H1 (cell line): ENCODE measurements around the gene TSC22D3. TPM values are rescaled to one million over a fixed set of nuclear protein-coding genes. Genes with fewer than 3 reads are reported as not detected.

Source experiments
- CTCF ChIA-PET: fragments of 300-600 bp; sonication (Branson Sonifier 250); formaldehyde crosslinking; loops from one replicate; lab custom pipeline; 2021; ENCODE audit not compliant: partially characterized antibody; lab: Charles Lee
- POLR2A ChIA-PET: fragments of 300-600 bp; sonication (Branson Sonifier 250); formaldehyde crosslinking; loops from one replicate; lab custom pipeline; 2021; ENCODE audit warnings: inconsistent platforms; ENCODE audit not compliant: partially characterized antibody; lab: Charles Lee
- DNase-seq, 2 experiments: peaks; one replicate each; pipeline versions ENCODE4 v3.0.0 to v3.0.0-alpha.2; 2010 to 2022; ENCODE audit warnings: low spot score in 2 of 2, low read depth in 1 of 2, mixed read lengths in 1 of 2
- FAIRE-seq: peaks from 2 replicates; lab custom pipeline; 2011; peaks lifted over from hg19 to GRCh38; lab: Jason Lieb, UNC
- H2AFZ ChIP-seq: 2 replicates; pipeline ENCODE4 v1.8.1; 2012; ENCODE audit warnings: low read length, inconsistent platforms
- H2AK5ac ChIP-seq: 2 replicates; pipeline ENCODE4 v1.6.1; 2013; ENCODE audit warnings: low read depth, low read length
- H2BK120ac ChIP-seq: replicated peaks from 2 replicates; pipeline ENCODE3; 2013; ENCODE audit warnings: low read depth, low read length, inconsistent platforms
- H2BK12ac ChIP-seq: 2 replicates; pipeline ENCODE4 v1.6.1; 2013; ENCODE audit warnings: low read depth, low read length
- H2BK15ac ChIP-seq: 2 replicates; pipeline ENCODE4 v1.6.1; 2013; ENCODE audit warnings: low read length
- H2BK20ac ChIP-seq: 2 replicates; pipeline ENCODE4 v1.6.1; 2013; ENCODE audit warnings: low read length
- H2BK5ac ChIP-seq: 2 replicates; pipeline ENCODE4 v1.6.1; 2013; ENCODE audit warnings: low read depth, low read length
- H3K14ac ChIP-seq: 2 replicates; pipeline ENCODE4 v1.6.1; 2013; ENCODE audit warnings: inconsistent platforms; ENCODE audit not compliant: insufficient read length
- H3K18ac ChIP-seq: 2 replicates; pipeline ENCODE4 v1.6.1; 2013; ENCODE audit warnings: low read length; ENCODE audit errors: extremely low read depth
- H3K23ac ChIP-seq: 2 replicates; pipeline ENCODE4 v1.6.1; 2013; ENCODE audit warnings: inconsistent platforms; ENCODE audit not compliant: insufficient read length
- H3K23me2 ChIP-seq: 2 replicates; pipeline ENCODE4 v1.6.1; 2013; ENCODE audit warnings: low read depth, low read length
- H3K27ac ChIP-seq: 2 replicates; pipeline ENCODE4 v1.6.1; 2011; ENCODE audit warnings: low read depth, low read length, inconsistent platforms
- H3K27me3 ChIP-seq, 4 experiments: replicated peaks in 1 of 4; 1 replicate in 1 of 4; 2 replicates in 3 of 4; pipeline versions ENCODE4 v1.6.1 to v1.8.1; 2011 to 2013; ENCODE audit warnings: low read length in 3 of 4, mild to moderate bottlenecking in 3 of 4, inconsistent platforms in 2 of 4, mixed read lengths in 2 of 4, moderate library complexity in 1 of 4; ENCODE audit not compliant: control insufficient read depth in 3 of 4, insufficient read depth in 3 of 4; ENCODE audit errors: extremely low read depth in 1 of 4
- H3K36me3 ChIP-seq, 4 experiments: 2 replicates each; pipeline versions ENCODE4 v1.6.1 to v1.8.1; 2011 to 2013; ENCODE audit warnings: mild to moderate bottlenecking in 4 of 4, low read length in 3 of 4, moderate library complexity in 2 of 4, control low read depth in 1 of 4, inconsistent platforms in 1 of 4; ENCODE audit not compliant: insufficient read depth in 4 of 4, control insufficient read depth in 2 of 4
- H3K4ac ChIP-seq: replicated peaks from 2 replicates; pipeline ENCODE3; 2013; ENCODE audit warnings: low read length, low read depth, mixed read lengths, inconsistent platforms; ENCODE audit not compliant: insufficient read length
- H3K4me1 ChIP-seq, 4 experiments: replicated peaks in 1 of 4; 1 replicate in 1 of 4; 2 replicates in 3 of 4; pipeline versions ENCODE4 v1.6.1 to v1.8.1; 2011 to 2013; ENCODE audit warnings: low read length in 3 of 4, inconsistent platforms in 2 of 4, mixed read lengths in 1 of 4; ENCODE audit not compliant: insufficient read depth in 4 of 4, control insufficient read depth in 3 of 4
- H3K4me2 ChIP-seq, 2 experiments: 2 replicates each; pipeline versions ENCODE4 v1.6.1 to v1.8.1; 2011 to 2013; ENCODE audit warnings: low read depth in 2 of 2, low read length in 2 of 2, control low read depth in 1 of 2, inconsistent platforms in 1 of 2, mild to moderate bottlenecking in 1 of 2; ENCODE audit not compliant: insufficient read depth in 1 of 2
- H3K4me3 ChIP-seq, 4 experiments: fragments of 200-600, 300-600 bp in 1 of 4; sonication (generic), shearing (Covaris generic), sonication (Bioruptor Twin) in 1 of 4; 2 replicates each; pipeline versions ENCODE4 v1.5.1 to v1.8.1; 2011 to 2016; ENCODE audit warnings: low read length in 4 of 4, low read depth in 3 of 4, control low read depth in 2 of 4, inconsistent platforms in 2 of 4, mild to moderate bottlenecking in 2 of 4, mixed read lengths in 1 of 4, moderate library complexity in 1 of 4; ENCODE audit not compliant: insufficient read depth in 2 of 4; ENCODE audit errors: extremely low read depth in 1 of 4
- H3K56ac ChIP-seq: replicated peaks from 2 replicates; pipeline ENCODE3; 2013; ENCODE audit warnings: low read depth, mild to moderate bottlenecking, mixed read lengths, low read length, inconsistent platforms; ENCODE audit not compliant: insufficient read length
- H3K79me1 ChIP-seq: 2 replicates; pipeline ENCODE4 v1.6.1; 2013; ENCODE audit warnings: low read depth, low read length, control low read depth
- H3K79me2 ChIP-seq, 2 experiments: 2 replicates each; pipeline versions ENCODE4 v1.6.1 to v1.8.1; 2012 to 2013; ENCODE audit warnings: low read length in 2 of 2, mild to moderate bottlenecking in 2 of 2, inconsistent platforms in 1 of 2; ENCODE audit not compliant: insufficient read depth in 2 of 2, control insufficient read depth in 1 of 2
- H3K9ac ChIP-seq, 4 experiments: replicated peaks in 1 of 4; 1 replicate in 1 of 4; 2 replicates in 3 of 4; pipeline versions ENCODE4 v1.6.1 to v1.8.1; 2011 to 2013; ENCODE audit warnings: low read depth in 3 of 4, low read length in 3 of 4, control low read depth in 2 of 4, mild to moderate bottlenecking in 2 of 4, moderate library complexity in 2 of 4, inconsistent platforms in 1 of 4; ENCODE audit errors: extremely low read depth in 1 of 4
- H3K9me3 ChIP-seq, 2 experiments: 2 replicates each; pipeline versions ENCODE4 v1.6.1 to v1.8.1; 2012 to 2013; ENCODE audit warnings: mild to moderate bottlenecking in 2 of 2, moderate library complexity in 2 of 2, control low read depth in 1 of 2, inconsistent platforms in 1 of 2, low read depth in 1 of 2, low read length in 1 of 2, mixed read lengths in 1 of 2; ENCODE audit not compliant: insufficient read depth in 2 of 2
- H4K20me1 ChIP-seq, 2 experiments: replicated peaks in 1 of 2; 2 replicates each; pipeline versions ENCODE3 to v1.8.1; 2011 to 2013; ENCODE audit warnings: inconsistent platforms in 2 of 2, low read length in 2 of 2, mild to moderate bottlenecking in 1 of 2; ENCODE audit not compliant: insufficient read depth in 2 of 2, control insufficient read depth in 1 of 2
- H4K5ac ChIP-seq: 2 replicates; pipeline ENCODE4 v1.6.1; 2013; ENCODE audit warnings: low read length, low read depth, mixed read lengths, inconsistent platforms; ENCODE audit not compliant: insufficient read length
- H4K8ac ChIP-seq: 2 replicates; pipeline ENCODE4 v1.8.0; 2013; ENCODE audit warnings: mild to moderate bottlenecking, moderate library complexity, low read length, inconsistent platforms; ENCODE audit not compliant: insufficient read depth; ENCODE audit errors: extremely low read depth
- H4K91ac ChIP-seq: replicated peaks from 2 replicates; pipeline ENCODE3; 2013; ENCODE audit warnings: low read length, mixed read lengths, inconsistent platforms; ENCODE audit not compliant: insufficient read length
- HDAC6 ChIP-seq: IDR thresholded peaks from one replicate; pipeline ENCODE4 v1.7.1; 2012; ENCODE audit warnings: low read depth, mild to moderate bottlenecking, inconsistent platforms, low read length, moderate library complexity
- JUND ChIP-seq: IDR thresholded peaks from 2 replicates; pipeline ENCODE4 v1.6.1; 2011; ENCODE audit warnings: mild to moderate bottlenecking, improper control_type of control experiment, low read length
- WGBS, 2 experiments: shearing (Covaris generic) in 1 of 2; methylation state at CpG; one replicate each; pipeline versions ENCODE4 v1.1.6 to v1.1.7; 2013 to 2015; ENCODE audit warnings: low lambda C conversion rate in 2 of 2, mixed read lengths in 2 of 2, inconsistent platforms in 1 of 2, low coverage in 1 of 2, missing lambda C conversion rate in 1 of 2; ENCODE audit not compliant: insufficient replicate concordance in 2 of 2, insufficient coverage in 1 of 2, insufficient read length in 1 of 2; ENCODE audit errors: extremely low coverage in 1 of 2, missing lambda C conversion rate in 1 of 2; 5-methylcytosine and 5-hydroxymethylcytosine counted together
- polyA plus RNA-seq, 7 experiments: library from polyadenylated mRNA; depleted of rRNA in 3 of 7; stranded (reverse) in 5 of 7; unstranded in 2 of 7; fragments of >200 nt in 5 of 7; fragments of 200-250 nt in 2 of 7; gene quantifications; 1 replicate in 5 of 7; 2 replicates in 1 of 7; 4 replicates in 1 of 7; pipeline versions ENCODE4 v1.2.1 to v1.2.3, GENCODE V29; 2011 to 2013; ENCODE audit warnings: missing spikeins in 2 of 7, mixed read lengths in 2 of 7
- total RNA-seq: library from RNA; stranded (reverse); fragmentation: NEBNext Ultra II Directional; extraction: Animal tissue kit (Norgen Biotek cat#: 25700); gene quantifications from 2 replicates; pipeline ENCODE4 v1.2.1, GENCODE V29; 2021

The TSC22D3 gene
- total and polyA plus RNA-seq, 2 of the 8 experiments (the other 6 are each of a cell fraction or from before 2014, with no cell fraction given), result 7.6 to 12.9 TPM

DNA sequence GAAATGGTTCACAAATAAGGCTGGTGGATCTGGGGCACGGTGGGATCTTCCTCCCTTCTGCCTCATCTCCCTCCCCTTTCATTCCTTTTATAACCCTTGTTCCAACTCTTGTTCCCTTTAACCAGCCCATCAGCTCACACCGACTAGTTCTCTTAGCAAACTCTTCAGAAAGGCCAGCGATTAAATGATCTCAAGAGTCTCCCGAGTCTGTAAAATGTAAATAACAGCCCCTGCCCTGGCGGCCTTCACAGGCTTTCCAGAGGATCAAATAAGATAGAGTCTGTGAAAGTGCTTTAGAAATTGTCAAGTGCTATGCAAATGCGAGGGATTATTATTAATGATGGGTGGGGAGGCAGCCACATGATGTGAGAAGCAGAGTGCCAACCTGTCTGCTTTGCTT is 27.1 kb downstream of the TSC22D3 start:
- 76% methylated on average over 5 of the region's 6 CpGs; no CpG with 5 or more reads in 1 of the 2 experiments for WGBS, 2 experiments
- no peak overlapping the region for H2BK15ac ChIP-seq
- no peak overlapping the region for H3K18ac ChIP-seq
- no peak overlapping the region for H4K5ac ChIP-seq
- H3K4me2 ChIP-seq, result no peak overlapping the region
- no peaks in the 10 kb centered on the region for H4K20me1 ChIP-seq
- H3K27me3 ChIP-seq, result no peaks in the 10 kb centered on the region; a peak in 1 of 7 replicates
- H3K4ac ChIP-seq, result no peak overlapping the region
- no peaks in the 10 kb centered on the region for H3K36me3 ChIP-seq
- no peak overlapping the region for H2BK5ac ChIP-seq
- H2AK5ac ChIP-seq, result no peak overlapping the region
- DNase-seq, result no peak
- CTCF ChIA-PET, result interaction anchor here (0.6 to 1.2 kb wide), 4 partner anchors 11 to 37 kb away, joined by 3 to 4 read pairs (median 4); partner anchors contain the start of gene NCBP2L
- H4K91ac ChIP-seq, result no peak overlapping the region
- TF ChIP-seq HDAC6 (no peak), JUND (no peak)
- no peak overlapping the region for H3K4me3 ChIP-seq
- no peak overlapping the region for H3K27ac ChIP-seq
- H3K56ac ChIP-seq, result no peak overlapping the region
- H2BK20ac ChIP-seq, result no peak overlapping the region
- no peaks in the 10 kb centered on the region for H3K79me1 ChIP-seq
- H3K23me2 ChIP-seq, result no peaks in the 10 kb centered on the region
- no peaks in the 10 kb centered on the region for H3K79me2 ChIP-seq
- H2AFZ ChIP-seq, result no peak overlapping the region
- H3K9me3 ChIP-seq, result no peaks in the 10 kb centered on the region
- POLR2A ChIA-PET, result no interaction called here
- no peak overlapping the region for H3K23ac ChIP-seq
- no peak for FAIRE-seq
- H2BK12ac ChIP-seq, result no peak overlapping the region
- H3K14ac ChIP-seq, result no peak overlapping the region
- no peak overlapping the region for H3K9ac ChIP-seq
- no peak overlapping the region for H2BK120ac ChIP-seq
- no peak overlapping the region for H4K8ac ChIP-seq
- peaks cover 0 to 9% (median 2%) of the 10 kb centered on the region in 4 experiments; a peak in 4 of 7 replicates for H3K4me1 ChIP-seq
